Cerebellar cortex (tissue), 1 donor: ENCODE measurements around the gene ZNF507.
A peak's percentile ranks its signal among the peaks of the same experiment; 100 is the strongest.
"Not testable (repeated sequence)": the region's sequence is repeated elsewhere in the genome, so short reads cannot be mapped to it uniquely, and the experiment has no call there.

Experiments
- DNase-seq: peaks from one replicate; pipeline ENCODE4 v3.0.0-alpha.2; 2015; ENCODE audit warnings: low spot score

Gene ZNF507

DNA sequence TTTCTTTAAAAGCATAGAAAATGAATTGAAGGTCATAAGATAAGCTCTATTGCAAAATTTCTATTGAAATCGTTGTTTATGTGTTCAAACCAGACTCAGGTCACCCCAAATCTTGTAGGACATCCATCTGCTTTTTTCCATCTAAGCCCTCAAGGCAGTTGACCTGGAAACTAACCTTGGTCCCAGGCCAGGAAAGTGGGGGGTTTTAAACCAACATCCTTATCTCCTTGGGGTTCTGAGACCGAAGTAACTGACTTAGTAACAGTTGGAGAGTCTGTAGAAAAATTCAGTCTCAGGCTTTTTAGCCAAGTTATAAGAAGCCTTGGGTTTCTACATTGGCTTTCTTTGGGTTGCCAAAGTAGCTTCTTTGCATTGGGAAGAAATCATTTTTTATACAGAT, 23.4 kb downstream of the ZNF507 start:
- no peak for DNase-seq

DNA sequence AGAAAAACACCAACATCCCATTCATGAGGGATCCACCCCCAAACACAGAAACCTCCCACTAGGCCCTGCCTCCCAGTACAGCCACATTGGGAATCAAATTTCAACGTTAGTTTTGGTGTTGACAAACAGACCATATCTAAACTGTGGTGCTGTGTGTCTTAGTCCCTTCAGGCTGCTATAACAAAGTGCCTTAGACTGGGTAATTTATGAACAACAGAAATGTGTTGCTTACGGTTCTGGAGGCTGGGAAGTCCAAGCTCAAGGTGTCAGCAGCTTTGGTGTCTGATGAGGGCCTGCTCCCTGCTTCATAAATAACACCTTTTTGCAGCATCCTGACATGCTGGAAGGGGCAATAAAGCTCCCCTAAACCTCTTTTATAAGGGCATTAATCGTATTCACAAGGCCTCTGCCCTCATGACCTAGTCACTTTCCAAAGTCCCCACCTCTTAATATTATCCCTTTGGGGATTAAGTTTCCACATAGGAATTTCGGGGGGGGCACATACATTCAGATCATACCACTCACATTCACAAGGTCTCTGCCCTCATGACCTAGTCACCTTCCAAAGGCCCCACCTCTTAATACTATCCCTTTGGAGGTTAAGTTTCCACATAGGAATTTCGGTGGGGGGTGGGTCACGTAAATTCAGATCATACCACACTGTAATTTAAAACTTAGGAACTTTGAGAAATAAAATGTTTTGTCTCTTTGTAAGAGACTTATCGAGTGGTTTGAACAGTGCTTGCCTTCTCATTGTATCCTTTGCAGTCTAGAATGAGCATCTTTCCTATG, 27.5 kb downstream of the ZNF507 start:
- no peak for DNase-seq

DNA sequence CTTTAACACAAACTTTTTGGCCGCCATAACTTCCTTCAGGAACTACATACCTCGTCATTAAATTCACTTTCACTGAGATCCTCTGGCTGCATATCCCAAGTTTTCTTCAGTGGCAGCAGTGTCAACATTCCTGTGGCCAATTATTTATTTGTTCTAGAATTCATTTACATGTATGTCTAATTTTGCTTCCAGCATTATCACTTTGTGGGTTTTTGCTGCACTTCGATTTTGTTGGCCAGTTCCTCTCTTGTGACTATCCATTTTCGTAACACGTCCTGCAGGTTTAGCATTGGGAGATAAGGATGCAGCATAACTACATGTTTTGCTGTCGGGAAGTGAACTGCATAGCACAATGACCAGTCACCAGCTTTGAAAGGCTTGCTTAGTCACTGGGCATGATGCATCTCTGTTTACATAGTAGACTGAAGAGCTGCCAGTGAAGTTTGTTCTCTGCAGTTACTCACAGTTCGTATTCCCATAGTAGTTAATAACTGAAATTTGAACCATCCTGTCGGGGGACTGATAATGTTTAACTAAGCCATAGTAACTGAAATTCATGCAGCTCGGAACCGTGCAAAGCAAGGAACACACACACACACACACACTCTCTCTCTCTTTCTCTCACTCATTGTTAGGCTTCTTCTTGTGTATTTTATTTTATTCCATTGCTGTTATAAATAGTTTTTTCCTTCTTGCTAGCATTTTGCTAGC, 28.3 kb downstream of the ZNF507 start:
- DNase-seq, result no peak

DNA sequence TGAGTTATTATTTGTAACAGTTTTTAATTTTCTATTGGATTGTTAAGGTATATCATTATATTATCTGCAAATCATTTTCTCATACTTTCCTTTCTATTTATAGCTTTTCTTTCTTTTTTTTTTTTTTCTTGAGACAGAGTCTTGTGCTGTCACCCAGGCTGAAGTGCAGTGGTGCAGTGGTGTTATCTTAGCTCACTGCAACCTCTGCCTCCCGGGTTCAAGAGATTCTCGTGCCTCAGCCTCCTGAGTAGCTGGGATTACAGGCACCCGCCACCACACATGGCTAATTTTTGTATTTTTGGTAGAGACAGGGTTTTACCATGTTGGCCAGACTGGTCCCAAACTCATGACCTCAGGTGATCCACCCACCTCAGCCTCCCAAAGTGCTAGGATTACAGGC, 29.0 kb downstream of the ZNF507 start:
- not testable (repeated sequence) for DNase-seq

DNA sequence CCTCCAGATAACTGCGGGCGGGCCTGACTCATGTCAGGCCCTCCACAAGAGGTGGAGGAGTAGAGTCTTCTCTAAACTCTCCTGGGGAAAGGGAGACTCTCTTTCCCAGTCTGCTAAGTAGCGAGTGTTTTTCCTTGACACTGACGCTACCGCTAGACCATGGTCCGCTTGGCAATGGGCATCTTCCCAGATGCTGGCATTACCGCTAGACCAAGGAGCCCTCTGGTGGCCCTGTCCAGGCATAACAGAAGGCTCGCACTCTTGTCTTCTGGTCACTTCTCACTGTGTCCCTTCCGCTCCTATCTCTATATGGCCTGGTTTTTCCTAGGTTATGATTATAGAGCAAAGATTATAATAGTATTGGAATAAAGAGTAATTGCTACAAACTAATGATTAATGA, 31.7 kb downstream of the ZNF507 start:
- DNase-seq, result not testable (repeated sequence)

DNA sequence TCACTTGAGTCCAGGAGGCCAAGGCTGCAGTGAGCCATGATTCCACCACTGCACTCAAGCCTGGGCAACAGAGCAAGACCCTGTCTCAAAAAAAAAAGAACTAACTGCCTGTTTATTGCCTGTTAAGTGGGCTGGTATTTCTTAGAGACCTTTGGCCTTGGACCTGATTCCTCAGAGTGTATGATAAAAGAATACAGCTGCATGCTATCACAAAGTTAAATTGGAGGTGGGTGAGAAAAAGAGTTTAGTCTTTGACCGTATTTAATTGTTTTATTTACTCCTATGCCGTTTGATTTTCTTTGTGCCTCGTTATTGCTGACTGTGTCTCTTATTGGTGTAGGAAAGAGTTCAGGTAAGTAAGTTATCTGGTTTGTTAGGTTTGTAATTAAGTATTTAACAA, 34.9 kb downstream of the ZNF507 start:
- no peak for DNase-seq

DNA sequence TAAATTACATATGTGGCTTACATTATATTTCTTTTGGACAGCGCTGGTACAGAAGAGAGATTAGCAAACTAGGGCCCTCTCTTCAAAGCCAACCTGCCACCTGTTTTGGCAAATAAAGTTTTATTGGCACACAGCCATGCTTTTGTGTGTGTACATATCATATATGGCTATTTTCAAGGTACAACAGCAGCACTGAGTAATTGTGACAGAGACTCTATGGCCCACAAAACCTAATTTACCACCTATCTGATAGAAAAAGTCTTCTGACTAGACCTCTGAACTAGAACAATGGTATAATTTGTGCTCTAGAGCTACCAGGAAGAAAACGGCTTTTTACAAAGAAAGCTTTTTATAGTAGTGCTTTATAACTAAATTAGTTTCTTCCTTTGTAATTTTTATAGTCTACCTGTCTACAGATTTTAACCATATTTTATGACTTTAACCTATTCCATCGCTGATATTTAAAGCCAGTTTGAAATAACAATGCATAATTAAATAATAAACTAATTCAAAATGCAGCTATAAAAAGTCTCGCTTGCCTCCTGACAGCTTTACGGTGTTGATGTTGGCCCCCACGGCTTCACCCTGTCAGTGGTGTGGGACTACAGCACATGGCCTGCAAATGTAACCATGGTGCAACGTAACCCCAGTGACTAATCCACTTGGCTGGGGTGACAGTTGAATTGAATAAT, 42.4 kb downstream of the ZNF507 start:
- DNase-seq, result no peak

DNA sequence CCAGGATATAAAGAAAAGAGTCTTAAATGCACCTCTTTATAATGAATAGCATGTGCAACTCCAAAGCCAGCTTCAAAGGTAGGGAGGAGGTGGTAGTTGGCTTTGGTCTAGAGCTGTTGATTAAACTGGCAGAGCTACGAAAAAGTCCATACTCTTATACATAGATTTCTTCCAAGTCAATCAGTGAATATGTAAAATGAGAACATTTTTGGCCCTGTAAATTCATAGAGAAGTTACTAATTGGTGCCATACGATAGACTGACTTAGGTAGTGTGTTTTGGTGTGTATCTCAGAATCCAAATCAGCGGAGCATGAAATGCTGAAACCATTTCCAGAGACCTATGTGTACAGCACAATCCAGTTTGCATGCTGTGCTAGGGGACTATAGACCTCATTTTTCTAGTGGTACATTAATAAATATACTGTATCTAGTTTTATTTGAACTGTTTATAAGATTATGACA, 43.0 kb downstream of the ZNF507 start:
- no peak for DNase-seq

DNA sequence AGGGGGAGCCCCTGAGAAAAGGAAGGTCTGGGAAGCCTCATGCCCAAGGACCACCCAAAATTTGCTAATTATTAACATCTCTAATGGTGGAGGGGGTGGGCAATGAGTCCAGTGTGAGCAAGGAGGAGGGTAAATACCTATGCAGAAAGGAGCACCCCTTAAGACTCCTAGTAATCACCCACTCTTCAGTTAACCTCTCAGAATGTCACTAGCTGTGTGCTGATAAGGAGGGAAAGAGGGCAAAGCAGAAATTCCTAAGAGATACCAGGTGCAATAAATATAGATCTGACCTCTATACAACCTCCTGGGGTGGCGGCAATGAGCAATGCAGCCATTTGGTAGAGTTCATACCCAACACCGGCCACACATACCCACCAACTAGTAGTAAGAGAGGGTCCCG, 47.5 kb downstream of the ZNF507 start:
- no peak for DNase-seq

DNA sequence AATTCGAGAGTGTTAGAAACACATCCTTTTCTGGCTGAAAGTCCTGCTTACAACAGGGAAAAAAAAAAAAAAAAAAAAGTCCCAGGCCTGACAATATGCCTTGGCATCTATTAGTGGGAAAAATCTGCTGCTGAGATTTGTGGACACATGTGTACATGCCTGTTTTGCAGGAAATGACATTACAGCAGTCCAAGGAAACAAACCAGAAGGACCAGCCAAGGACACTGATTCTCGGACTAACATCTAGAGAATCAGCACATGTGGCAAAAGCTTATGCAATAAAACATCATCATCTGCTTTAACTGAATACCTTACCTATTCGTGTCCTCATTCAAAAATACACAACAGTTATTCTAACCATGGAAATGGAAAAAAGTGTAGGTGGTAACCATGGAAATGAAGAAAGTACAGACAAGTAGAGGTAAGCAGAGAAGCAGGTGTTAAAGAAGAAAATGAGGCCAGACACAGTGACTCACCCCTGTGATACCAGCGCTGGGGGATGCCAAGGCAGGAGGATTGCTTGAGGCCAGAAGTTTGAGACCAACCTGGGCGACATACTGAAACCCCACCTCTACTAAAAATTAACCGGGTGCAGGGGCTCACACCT, 50.7 kb downstream of the ZNF507 start:
- DNase-seq, result no peak

DNA sequence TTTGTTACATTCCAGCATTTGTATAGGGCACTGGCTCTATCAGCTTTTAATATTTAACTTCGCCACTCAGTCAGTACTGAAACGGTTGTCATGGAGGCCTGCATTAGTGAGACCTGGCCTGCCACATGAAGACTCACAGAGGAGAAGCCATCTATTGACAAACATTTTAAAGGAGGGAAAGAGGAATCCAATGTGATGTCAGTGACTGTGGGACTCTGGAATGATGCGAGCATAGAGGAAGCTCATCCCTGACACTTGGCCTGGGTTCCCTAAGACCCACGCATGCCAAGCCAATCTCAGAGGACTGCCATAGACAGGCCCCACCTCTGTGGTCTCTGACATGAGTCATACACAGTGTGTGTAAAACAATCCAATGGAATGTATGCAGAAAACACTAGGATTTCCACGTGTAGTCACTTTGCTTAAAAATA, 52.3 kb downstream of the ZNF507 start:
- no peak for DNase-seq

DNA sequence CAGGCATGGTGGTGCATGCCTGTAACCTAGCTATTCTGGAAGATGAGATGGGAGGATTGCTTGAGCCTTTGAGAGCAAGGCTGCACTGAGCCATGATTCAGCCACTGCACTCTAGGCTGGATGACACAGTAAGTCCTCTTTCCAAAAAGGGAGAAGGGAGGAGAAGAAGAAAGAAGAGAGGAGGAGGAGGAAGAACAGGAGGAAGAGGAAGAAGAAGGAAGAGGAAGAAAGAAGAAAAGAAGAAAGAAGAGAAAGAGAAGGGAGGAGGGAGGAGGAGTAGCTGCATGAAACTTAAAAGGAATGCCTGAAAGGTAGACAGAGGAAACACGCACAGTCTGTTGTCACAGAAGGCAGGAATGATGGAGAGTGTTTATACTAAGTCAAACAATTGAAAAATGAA, 56.6 kb downstream of the ZNF507 start:
- DNase-seq, result no peak

DNA sequence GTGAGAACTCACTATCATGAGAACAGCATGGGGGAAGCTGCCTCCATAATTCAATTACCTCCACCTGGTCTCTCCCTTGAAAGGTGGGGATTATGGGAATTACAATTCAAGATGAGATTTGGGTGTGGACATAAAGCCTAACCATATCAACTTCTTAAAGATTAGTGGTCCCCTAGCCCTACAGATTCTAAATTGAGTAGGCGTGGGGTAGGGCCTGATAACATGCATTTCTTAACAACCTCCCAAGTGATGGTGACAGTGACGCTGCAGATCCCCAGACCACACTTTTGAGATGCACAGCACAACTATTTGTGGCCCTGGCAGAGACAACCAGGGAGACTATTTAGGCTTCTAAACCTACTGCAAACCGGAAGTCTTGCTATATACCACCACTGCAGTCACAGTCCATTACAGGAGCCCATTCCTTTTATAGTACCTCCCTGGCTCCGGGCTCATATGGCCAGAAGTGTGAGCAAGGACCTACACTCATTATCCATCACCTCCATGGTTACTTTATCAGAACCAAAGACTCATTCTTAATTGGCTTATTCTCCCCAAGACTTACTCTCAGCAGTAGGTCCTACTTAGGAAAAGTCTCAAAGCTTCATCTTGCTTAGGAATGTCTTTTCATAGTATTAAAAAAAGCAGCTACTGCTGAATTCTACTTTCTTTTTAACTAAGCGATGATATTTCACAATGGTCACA, 58.0 kb downstream of the ZNF507 start:
- DNase-seq, result no peak

DNA sequence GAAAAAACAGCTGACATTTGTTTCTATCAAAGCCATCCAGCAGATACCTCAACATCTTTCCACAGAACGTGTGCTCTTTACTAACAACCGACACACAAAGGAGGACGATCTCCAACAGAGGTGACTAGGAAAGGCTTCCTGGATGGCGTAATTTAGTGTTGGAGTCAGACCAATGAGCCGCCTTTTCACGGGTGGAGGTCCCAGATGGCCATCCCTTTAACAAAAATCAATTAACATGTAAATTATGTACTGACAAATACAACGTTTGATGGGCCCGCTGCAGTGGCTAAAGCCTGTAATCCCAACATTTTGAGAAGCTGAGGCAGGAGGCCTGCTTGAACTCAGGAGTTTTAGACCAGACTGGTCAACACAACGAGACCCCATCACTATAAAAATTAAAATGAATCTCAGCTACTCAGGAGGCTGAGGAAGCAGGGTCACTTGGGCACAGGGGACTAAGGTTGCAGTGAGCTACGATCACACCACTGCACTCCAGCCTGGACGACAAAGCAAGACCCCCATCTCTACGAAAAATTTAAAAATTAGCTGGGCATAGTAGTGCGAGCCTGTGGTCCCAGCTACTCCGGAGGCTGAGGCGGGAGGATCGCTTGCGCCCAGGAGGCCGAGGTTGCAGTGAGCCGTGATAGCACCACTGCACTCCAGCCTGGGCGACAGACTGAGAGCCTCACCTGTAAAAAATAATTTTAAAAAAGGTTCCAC, 59.0 kb downstream of the ZNF507 start:
- peak; percentile 20 for DNase-seq

DNA sequence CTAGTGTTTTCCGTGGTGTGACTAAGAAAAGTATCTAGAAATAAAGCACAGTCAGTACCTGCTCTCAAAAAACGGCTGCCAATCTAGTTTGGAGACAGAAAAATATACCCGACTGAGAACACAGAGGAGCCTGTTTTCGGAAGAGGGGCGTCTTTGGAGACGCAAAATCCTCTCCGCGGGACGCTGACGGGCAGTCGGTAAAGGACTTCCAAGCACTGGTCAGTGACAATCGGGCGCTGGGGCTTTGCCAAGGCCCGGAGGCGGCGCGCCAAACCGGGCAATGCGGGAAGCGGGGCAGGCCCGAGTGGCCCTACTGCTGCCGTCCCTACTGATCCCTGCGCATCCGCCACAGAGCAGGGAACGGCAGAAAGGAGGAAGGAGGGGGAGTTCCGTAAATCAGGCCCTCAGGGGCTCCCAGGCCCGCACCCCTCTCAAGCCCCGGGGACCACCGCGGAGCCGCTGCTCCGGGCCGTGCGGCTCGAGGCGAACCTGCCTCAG, 59.6 kb downstream of the ZNF507 start:
- peak; percentile 58 for DNase-seq

DNA sequence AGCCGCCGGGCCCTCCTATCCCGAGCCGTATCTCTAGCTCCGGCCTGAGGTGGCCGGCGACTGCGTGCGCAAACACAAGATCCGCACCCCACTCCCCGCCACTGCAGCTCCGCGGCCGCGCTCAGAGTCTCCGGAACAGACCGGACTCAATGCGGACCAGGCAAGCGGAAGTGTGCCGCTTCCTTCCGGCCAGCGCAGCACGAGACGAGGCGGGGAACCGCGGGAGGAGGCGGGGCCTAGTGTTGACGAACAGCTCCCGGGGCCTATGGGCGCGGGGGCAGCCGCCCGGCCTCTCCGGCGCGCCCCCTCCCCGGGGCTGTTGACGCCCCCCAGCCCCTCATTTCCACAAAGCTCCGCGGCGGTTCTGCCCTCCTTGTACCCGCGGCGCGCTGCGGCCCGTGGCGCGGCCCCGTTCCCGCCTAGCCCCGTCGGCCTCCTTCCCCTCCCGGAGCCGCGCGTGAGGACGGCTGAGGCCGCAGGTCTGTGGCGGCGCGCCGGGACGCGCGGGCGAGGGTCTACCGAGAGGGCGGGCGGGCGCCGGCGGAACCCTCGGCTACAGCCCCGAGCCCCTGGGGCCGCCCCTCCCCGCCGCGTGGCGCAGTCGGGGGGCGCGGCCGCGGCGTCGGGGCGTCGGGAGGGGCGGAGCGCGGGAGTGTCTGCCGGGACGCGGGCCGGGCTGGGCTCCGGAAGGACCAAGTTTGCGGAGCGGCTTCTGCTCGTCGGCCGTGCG, 60.2 kb downstream of the ZNF507 start, which contains the start of gene DPY19L3:
Gene DPY19L3, plus strand, starts transcription at position 340 of the 730 bp plus-strand sequence. CDS start 2,484 bp downstream, outside the sequence.
- peak; percentile 94 for DNase-seq

DNA sequence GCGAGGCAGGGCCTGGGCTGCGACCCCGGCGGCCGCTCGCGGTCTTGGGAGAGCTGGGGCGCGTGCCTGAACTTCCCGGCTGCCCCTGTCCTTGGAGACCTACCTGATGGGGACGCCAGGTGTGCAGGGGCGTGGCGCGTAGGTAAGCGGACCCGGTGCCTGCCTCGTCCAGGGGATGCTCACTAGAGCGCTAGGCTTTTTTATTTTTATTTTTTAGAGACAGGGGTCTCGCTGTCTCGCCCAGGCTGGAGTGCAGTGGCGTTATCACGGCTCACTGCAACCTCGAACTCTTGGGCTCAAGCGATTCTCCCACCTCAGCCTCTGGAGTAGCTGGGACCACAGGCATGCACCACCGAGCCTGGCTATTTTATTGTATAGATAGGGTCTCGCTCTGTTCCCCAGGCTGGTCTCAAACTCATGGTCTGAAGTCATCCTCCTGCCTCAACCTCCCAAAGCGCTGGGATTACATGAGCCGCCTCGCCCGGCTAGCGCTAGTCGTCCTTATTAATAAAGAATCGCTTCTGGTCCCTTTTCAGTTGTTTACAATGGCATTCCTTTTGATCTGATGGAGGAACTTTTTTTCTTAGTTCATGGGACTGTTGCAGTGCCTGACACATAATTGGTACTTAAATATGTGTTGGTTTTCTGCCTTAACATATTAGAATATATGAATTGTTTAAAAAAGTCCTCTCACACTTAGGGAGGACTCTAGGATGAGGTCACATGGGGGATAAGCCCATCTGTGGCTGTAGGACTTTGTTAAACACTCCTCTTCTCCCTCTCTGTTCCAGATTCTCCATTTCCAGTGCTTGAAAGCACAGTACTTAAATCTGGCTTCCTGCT, 61.0 kb downstream of the ZNF507 start:
- peak; percentile 9 for DNase-seq

DNA sequence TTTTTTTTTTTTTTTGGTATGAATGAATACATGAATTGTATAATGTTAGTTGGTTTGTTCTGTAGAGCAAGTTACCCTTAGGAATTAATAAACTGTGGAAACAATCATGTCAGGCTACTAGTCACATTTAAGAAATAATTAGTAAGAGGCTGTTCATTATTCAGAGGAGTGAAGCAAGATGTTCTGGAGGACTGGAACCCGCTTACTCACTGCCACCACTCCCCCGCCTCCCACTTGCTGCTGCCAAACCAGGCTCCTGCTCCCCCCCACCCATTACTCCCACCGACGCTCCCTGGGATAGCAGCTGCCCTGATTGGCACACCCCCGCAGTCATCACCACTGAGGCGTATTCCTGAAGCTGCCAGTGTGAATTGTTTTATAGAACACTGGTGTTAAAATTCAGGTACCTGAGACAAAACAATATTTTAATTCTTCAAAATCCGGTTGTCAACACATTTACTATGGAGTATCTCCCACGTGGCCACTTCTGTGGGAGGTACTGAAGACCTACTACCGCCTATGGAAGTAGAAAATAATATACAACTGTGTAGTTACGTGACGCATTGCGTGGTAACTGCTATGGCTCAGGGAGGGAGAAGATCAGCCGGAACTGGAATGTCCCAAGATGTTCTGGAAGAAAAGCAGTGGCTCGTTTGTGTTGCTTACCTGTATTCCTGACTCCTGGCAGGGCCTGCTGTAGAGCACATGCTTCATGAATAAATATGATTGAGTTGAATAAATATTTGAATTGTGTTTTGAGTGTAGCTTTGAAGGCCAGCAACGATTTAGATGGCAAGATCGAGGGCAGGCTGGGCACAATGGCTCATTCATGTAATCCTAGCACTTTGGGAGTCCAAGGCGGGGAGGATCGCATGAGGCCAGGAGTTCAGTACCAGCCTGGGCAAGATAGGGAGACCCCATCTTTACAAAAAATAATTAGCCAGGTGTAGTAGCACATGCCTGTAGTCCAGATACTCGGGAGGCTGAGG, 61.9 kb downstream of the ZNF507 start:
- DNase-seq, result peak; percentile 25
